H1 (cell line): ENCODE results near the gene RPL28. TPM values are rescaled to one million over a fixed set of nuclear protein-coding genes. Genes with fewer than 3 reads are reported as not detected.

Source experiments
- CTCF ChIP-seq, 3 experiments: IDR thresholded peaks; 1 replicate in 2 of 3; 2 replicates in 1 of 3; pipeline versions ENCODE4 v1.5.1 to v1.6.1; 2011; ENCODE audit warnings: low read length in 3 of 3, mild to moderate bottlenecking in 3 of 3, inconsistent platforms in 2 of 3, low read depth in 1 of 3, moderate library complexity in 1 of 3; ENCODE audit not compliant: insufficient read depth in 1 of 3; ENCODE audit errors: control extremely low read depth in 1 of 3
- JUND ChIP-seq: IDR thresholded peaks from 2 replicates; pipeline ENCODE4 v1.6.1; 2011; ENCODE audit warnings: mild to moderate bottlenecking, improper control_type of control experiment, low read length
- polyA plus RNA-seq, 7 experiments: library from polyadenylated mRNA; depleted of rRNA in 3 of 7; stranded (reverse) in 5 of 7; unstranded in 2 of 7; fragments of >200 nt in 5 of 7; fragments of 200-250 nt in 2 of 7; gene quantifications; 1 replicate in 5 of 7; 2 replicates in 1 of 7; 4 replicates in 1 of 7; pipeline versions ENCODE4 v1.2.1 to v1.2.3, GENCODE V29; 2011 to 2013; ENCODE audit warnings: missing spikeins in 2 of 7, mixed read lengths in 2 of 7
- total RNA-seq: library from RNA; stranded (reverse); fragmentation: NEBNext Ultra II Directional; extraction: Animal tissue kit (Norgen Biotek cat#: 25700); gene quantifications from 2 replicates; pipeline ENCODE4 v1.2.1, GENCODE V29; 2021
- TF ChIP-seq, protein P1 (sequence below): fragments of 300-600 bp; sonication (generic); IDR thresholded peaks from 2 replicates; pipeline ENCODE4 v1.7.1; 2012; ENCODE audit warnings: low read length, moderate library complexity, mild to moderate bottlenecking, inconsistent platforms; ENCODE audit not compliant: insufficient replicate concordance

RPL28 gene
- total and polyA plus RNA-seq, 2 of the 8 experiments (the other 6 are each of a cell fraction or from before 2014, with no cell fraction given), result 2,123 to 8,402 TPM

GRCh38 chr19:55390461-55390880 lies 4.7 kb downstream of the RPL28 start (continued):
- TF ChIP-seq CTCF (IDR thresholded peaks at IDR 0.05; ENCODE audit: control extremely low read depth in 1 of 3, insufficient read depth in 1 of 3, low read depth in 1 of 3, low read length in 3 of 3) (no peak), JUND (no peak)
- TF ChIP-seq, protein P1, sequence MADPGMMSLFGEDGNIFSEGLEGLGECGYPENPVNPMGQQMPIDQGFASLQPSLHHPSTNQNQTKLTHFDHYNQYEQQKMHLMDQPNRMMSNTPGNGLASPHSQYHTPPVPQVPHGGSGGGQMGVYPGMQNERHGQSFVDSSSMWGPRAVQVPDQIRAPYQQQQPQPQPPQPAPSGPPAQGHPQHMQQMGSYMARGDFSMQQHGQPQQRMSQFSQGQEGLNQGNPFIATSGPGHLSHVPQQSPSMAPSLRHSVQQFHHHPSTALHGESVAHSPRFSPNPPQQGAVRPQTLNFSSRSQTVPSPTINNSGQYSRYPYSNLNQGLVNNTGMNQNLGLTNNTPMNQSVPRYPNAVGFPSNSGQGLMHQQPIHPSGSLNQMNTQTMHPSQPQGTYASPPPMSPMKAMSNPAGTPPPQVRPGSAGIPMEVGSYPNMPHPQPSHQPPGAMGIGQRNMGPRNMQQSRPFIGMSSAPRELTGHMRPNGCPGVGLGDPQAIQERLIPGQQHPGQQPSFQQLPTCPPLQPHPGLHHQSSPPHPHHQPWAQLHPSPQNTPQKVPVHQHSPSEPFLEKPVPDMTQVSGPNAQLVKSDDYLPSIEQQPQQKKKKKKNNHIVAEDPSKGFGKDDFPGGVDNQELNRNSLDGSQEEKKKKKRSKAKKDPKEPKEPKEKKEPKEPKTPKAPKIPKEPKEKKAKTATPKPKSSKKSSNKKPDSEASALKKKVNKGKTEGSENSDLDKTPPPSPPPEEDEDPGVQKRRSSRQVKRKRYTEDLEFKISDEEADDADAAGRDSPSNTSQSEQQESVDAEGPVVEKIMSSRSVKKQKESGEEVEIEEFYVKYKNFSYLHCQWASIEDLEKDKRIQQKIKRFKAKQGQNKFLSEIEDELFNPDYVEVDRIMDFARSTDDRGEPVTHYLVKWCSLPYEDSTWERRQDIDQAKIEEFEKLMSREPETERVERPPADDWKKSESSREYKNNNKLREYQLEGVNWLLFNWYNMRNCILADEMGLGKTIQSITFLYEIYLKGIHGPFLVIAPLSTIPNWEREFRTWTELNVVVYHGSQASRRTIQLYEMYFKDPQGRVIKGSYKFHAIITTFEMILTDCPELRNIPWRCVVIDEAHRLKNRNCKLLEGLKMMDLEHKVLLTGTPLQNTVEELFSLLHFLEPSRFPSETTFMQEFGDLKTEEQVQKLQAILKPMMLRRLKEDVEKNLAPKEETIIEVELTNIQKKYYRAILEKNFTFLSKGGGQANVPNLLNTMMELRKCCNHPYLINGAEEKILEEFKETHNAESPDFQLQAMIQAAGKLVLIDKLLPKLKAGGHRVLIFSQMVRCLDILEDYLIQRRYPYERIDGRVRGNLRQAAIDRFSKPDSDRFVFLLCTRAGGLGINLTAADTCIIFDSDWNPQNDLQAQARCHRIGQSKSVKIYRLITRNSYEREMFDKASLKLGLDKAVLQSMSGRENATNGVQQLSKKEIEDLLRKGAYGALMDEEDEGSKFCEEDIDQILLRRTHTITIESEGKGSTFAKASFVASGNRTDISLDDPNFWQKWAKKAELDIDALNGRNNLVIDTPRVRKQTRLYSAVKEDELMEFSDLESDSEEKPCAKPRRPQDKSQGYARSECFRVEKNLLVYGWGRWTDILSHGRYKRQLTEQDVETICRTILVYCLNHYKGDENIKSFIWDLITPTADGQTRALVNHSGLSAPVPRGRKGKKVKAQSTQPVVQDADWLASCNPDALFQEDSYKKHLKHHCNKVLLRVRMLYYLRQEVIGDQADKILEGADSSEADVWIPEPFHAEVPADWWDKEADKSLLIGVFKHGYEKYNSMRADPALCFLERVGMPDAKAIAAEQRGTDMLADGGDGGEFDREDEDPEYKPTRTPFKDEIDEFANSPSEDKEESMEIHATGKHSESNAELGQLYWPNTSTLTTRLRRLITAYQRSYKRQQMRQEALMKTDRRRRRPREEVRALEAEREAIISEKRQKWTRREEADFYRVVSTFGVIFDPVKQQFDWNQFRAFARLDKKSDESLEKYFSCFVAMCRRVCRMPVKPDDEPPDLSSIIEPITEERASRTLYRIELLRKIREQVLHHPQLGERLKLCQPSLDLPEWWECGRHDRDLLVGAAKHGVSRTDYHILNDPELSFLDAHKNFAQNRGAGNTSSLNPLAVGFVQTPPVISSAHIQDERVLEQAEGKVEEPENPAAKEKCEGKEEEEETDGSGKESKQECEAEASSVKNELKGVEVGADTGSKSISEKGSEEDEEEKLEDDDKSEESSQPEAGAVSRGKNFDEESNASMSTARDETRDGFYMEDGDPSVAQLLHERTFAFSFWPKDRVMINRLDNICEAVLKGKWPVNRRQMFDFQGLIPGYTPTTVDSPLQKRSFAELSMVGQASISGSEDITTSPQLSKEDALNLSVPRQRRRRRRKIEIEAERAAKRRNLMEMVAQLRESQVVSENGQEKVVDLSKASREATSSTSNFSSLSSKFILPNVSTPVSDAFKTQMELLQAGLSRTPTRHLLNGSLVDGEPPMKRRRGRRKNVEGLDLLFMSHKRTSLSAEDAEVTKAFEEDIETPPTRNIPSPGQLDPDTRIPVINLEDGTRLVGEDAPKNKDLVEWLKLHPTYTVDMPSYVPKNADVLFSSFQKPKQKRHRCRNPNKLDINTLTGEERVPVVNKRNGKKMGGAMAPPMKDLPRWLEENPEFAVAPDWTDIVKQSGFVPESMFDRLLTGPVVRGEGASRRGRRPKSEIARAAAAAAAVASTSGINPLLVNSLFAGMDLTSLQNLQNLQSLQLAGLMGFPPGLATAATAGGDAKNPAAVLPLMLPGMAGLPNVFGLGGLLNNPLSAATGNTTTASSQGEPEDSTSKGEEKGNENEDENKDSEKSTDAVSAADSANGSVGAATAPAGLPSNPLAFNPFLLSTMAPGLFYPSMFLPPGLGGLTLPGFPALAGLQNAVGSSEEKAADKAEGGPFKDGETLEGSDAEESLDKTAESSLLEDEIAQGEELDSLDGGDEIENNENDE, result no peak
